ENCODE data around the gene BTBD16. TPM values are rescaled to one million over a fixed set of nuclear protein-coding genes. Genes with fewer than 3 reads are reported as not detected.

BTBD16 gene
- total RNA-seq, 4 donors from 2014 or later: not detected

DNA sequence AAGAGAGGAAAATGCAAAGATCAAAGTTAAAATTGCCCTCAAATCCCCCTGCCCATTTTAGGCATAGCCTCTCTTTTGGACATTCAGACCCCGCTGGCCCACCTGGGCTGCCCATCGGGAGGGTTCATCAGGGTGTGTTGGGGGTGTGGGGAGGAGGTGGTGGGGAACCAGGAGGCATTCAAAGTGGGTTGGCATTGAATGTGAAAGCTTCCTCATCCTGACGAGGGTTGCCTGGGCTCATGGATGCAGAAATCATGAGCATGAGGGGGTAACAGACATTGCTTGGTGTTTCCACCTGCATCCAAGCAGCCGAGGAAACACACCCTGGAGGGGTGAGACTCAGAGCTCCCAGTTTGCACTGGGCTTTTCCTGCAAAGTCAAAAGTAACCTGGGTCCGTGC is 20.6 kb downstream of the BTBD16 start:
- TF ChIP-seq, protein P1, sequence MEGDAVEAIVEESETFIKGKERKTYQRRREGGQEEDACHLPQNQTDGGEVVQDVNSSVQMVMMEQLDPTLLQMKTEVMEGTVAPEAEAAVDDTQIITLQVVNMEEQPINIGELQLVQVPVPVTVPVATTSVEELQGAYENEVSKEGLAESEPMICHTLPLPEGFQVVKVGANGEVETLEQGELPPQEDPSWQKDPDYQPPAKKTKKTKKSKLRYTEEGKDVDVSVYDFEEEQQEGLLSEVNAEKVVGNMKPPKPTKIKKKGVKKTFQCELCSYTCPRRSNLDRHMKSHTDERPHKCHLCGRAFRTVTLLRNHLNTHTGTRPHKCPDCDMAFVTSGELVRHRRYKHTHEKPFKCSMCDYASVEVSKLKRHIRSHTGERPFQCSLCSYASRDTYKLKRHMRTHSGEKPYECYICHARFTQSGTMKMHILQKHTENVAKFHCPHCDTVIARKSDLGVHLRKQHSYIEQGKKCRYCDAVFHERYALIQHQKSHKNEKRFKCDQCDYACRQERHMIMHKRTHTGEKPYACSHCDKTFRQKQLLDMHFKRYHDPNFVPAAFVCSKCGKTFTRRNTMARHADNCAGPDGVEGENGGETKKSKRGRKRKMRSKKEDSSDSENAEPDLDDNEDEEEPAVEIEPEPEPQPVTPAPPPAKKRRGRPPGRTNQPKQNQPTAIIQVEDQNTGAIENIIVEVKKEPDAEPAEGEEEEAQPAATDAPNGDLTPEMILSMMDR (IDR thresholded peaks at IDR 0.05; ENCODE audit: low read depth): no peak

GRCh38 chr10:122292376-122292775 is 21.3 kb downstream of the BTBD16 start:
- TF ChIP-seq, protein P1 (IDR thresholded peaks at IDR 0.05; ENCODE audit: low read depth): no peak

DNA sequence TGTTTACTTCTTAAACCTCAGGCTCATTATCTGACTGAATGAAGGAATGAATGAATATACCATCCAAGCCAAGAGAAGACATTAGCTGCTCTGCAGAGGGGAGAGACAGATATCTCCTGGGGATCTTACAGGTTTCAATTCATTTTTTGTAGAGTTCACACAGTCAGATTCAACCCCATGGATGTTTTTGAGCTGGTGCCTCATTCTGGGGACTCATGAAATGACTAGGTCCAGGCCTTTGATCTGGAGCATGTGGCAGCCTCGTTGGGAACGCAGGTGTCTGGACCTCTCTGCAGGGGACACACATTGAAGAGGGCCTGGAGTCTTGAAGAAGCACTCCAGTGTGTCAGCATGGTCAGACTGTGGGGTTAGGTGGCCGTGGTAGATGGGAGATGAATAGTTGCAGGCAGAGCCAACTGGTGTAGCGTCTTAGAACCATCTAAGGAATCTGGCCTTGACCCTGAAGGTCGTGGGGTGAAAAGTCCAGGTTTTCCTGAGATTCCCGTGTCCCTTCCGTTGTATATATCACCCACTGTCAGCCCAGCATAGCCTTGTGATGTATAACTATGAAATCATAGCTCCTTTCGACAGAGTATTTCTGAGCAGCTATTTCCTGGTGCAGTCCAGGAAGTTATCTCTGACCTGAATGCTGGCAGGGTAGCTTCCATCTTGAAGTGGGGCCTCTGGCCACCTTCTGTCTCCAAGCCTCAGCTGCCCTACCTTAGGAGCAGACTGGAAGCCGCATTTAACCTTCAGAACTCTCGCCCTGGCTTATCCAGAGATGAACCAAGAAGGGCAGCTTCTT is 22.3 kb downstream of the BTBD16 start:
- TF ChIP-seq, protein P1 (IDR thresholded peaks at IDR 0.05; ENCODE audit: low read depth): no peak

DNA sequence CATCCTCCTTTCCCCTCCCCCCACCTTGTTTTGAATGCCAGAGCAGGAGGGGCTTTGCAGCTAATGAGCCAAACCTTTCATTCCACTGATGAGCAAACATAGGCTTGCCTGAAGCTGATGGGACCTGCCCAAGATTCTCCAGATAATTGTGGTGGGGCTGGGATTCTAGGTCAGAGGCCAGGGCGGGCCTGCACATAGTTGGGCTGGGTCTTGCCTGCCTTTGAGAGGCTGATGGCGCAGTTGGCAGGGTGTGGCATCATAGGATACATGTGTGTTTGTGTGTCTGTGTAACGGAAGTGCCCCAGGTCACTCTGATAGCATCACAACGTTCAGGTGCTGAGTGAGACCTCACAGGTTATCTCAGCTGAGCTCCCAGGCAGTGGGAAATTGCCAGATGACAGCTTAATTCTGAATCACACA is 22.9 kb downstream of the BTBD16 start:
- TF ChIP-seq, protein P1 (IDR thresholded peaks at IDR 0.05; ENCODE audit: low read depth): no peak

GRCh38 chr10:122294511-122295450 is 23.7 kb downstream of the BTBD16 start:
- TF ChIP-seq, protein P1 (IDR thresholded peaks at IDR 0.05; ENCODE audit: low read depth): no peak

DNA sequence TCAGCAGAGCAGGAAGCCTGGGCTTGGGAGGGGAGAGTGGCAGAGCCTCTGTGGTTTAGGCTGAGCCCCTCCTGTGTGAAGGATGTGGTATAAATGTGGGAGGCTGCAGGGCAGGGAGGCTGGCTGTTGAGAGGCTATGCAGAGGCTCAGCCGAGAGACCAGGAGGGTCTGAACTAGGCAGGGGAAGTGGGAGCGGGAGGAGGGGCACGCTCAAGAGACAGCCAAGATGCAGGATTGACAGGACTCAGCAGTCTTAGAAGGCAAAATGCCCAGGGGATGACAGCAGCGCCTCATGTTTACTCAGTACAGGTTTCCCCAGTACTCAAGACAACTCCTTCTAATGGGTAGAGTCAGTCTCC is 24.3 kb downstream of the BTBD16 start:
- TF ChIP-seq, protein P1 (IDR thresholded peaks at IDR 0.05; ENCODE audit: low read depth): no peak

All from subcutaneous adipose tissue (tissue), 4 donors.